ENCODE results near the gene STAB2.
A peak's percentile ranks its signal among the peaks of the same experiment; 100 is the strongest.

STAB2 gene

GRCh38 chr12:103698752-103699560 lies 111.9 kb downstream of the STAB2 start:
- DNase-seq, result peak; percentile 61 to 82 (median 76)

- no peak for DNase-seq
Measured at GRCh38 chr12:103705098-103705497, 118.0 kb downstream of the STAB2 start.

- DNase-seq, result no peak
Measured at GRCh38 chr12:103705927-103706326, 118.9 kb downstream of the STAB2 start.

- no peak for DNase-seq
Measured at GRCh38 chr12:103707446-103707845, 120.4 kb downstream of the STAB2 start.

- DNase-seq, result no peak
Measured at GRCh38 chr12:103710544-103710943, 123.5 kb downstream of the STAB2 start.

GRCh38 chr12:103712216-103712615 lies 125.1 kb downstream of the STAB2 start:
- no peak for DNase-seq

GRCh38 chr12:103715494-103715893 lies 128.4 kb downstream of the STAB2 start:
- no peak for DNase-seq

GRCh38 chr12:103716517-103717196 lies 129.6 kb downstream of the STAB2 start:
- DNase-seq, result no peak

- no peak for DNase-seq
Measured at GRCh38 chr12:103725398-103725797, 138.3 kb downstream of the STAB2 start.

- peak in 2 of 3 donors; percentile 17 to 24 for DNase-seq
Measured at GRCh38 chr12:103727638-103728037, 140.6 kb downstream of the STAB2 start.

GRCh38 chr12:103728323-103728722 lies 141.2 kb downstream of the STAB2 start:
- DNase-seq, result no peak

GRCh38 chr12:103729499-103729898 lies 142.4 kb downstream of the STAB2 start:
- no peak for DNase-seq

GRCh38 chr12:103731539-103731938 lies 144.5 kb downstream of the STAB2 start:
- DNase-seq, result no peak

GRCh38 chr12:103734863-103735262 lies 147.8 kb downstream of the STAB2 start:
- DNase-seq, result no peak

- DNase-seq, result no peak
Measured at GRCh38 chr12:103735291-103735690, 148.2 kb downstream of the STAB2 start.

- no peak for DNase-seq
Measured at GRCh38 chr12:103736572-103736971, 149.5 kb downstream of the STAB2 start.

GRCh38 chr12:103737881-103738280 lies 150.8 kb downstream of the STAB2 start:
- DNase-seq, result no peak

GRCh38 chr12:103742349-103742932 lies 155.4 kb downstream of the STAB2 start:
- no peak for DNase-seq

- DNase-seq, result no peak
Measured at GRCh38 chr12:103743788-103744187, 156.7 kb downstream of the STAB2 start.

- no peak for DNase-seq
Measured at GRCh38 chr12:103745962-103746361, 158.9 kb downstream of the STAB2 start.

GRCh38 chr12:103748002-103748401 lies 160.9 kb downstream of the STAB2 start:
- no peak for DNase-seq

GRCh38 chr12:103748875-103749274 lies 161.8 kb downstream of the STAB2 start:
- DNase-seq, result no peak

GRCh38 chr12:103751171-103751570 lies 164.1 kb downstream of the STAB2 start:
- DNase-seq, result no peak

- DNase-seq, result no peak
Measured at GRCh38 chr12:103751600-103751999, 164.5 kb downstream of the STAB2 start.

Data from suppressor macrophage treated with lipopolysaccharide for 1 hour (primary cell).